ENCODE measurements around the gene ATMIN. TPM values are rescaled to one million over a fixed set of nuclear protein-coding genes. Genes with fewer than 3 reads are reported as not detected.

Gene ATMIN
- total RNA-seq, 1 experiment from 2014 or later: 66.6 TPM

GRCh38 chr16:80989801-80990200, 45.8 kb upstream of the ATMIN start:
- H3K27me3 ChIP-seq (ENCODE audit: insufficient read depth, low read length): no peaks in the 10 kb centered on the region
- no peak overlapping the region for H3K56ac ChIP-seq (ENCODE audit: insufficient read length, low read depth, low read length)
- WGBS (ENCODE audit: extremely low coverage, insufficient read length, low lambda C conversion rate): no CpG with 5 or more reads among the region's 2 CpGs
- H2BK15ac ChIP-seq (ENCODE audit: low read depth, low read length): no peak overlapping the region
- no peaks in the 10 kb centered on the region for H3K23me2 ChIP-seq (ENCODE audit: insufficient read length, low read depth, low read length, poor library complexity, severe bottlenecking)
- no peak overlapping the region for H3T11ph ChIP-seq (ENCODE audit: low read length)
- H3K36me3 Mint-ChIP-seq (ENCODE audit: insufficient read depth in 1 of 3, low read depth in 3 of 3): peaks cover 3 to 10% (median 4%) of the 10 kb centered on the region in 3 experiments; a peak in 5 of 7 replicates
- no peak overlapping the region for H2BK5ac ChIP-seq (ENCODE audit: insufficient read length, low read length)
- H3K9me3 Mint-ChIP-seq: no peaks in the 10 kb centered on the region
- H3K9me3 ChIP-seq (ENCODE audit: control insufficient read depth, low read depth, low read length): no peaks in the 10 kb centered on the region
- no peak overlapping the region for H3K4me3 Mint-ChIP-seq
- H4K5ac ChIP-seq (ENCODE audit: insufficient read length, low read depth, low read length): no peak overlapping the region
- no peak overlapping the region for H4K91ac ChIP-seq (ENCODE audit: insufficient read length, low read depth, low read length)
- no peak overlapping the region for H3K27ac ChIP-seq (ENCODE audit: insufficient read length, low read depth, low read length)
- peaks cover 27 to 36% of the 10 kb centered on the region in 2 experiments for H3K4me1 Mint-ChIP-seq
- no peak overlapping the region for H3K23ac ChIP-seq (ENCODE audit: insufficient read length, low read depth, low read length)
- no peak overlapping the region for H2BK120ac ChIP-seq (ENCODE audit: low read depth, low read length, poor library complexity, severe bottlenecking)
- no peak for DNase-seq
- no peak overlapping the region for H2AK5ac ChIP-seq (ENCODE audit: insufficient read length, low read length)
- no peak overlapping the region for H3K27ac Mint-ChIP-seq
- H3K4me2 ChIP-seq (ENCODE audit: insufficient read depth, insufficient read length, low read length): no peak overlapping the region
- H3K4me1 ChIP-seq (ENCODE audit: insufficient read depth, low read length): peaks cover 6% of the 10 kb centered on the region; the same call in 1 of the 2 replicates
- H3K18ac ChIP-seq (ENCODE audit: insufficient read length, low read depth, low read length): no peak overlapping the region
- no peak overlapping the region for H4K8ac ChIP-seq (replicated peaks; ENCODE audit: insufficient read length, low read depth, low read length)
- no peak overlapping the region for H3K9ac ChIP-seq (ENCODE audit: extremely low read depth, insufficient read length, low read length)
- no peak overlapping the region for H3K4ac ChIP-seq (ENCODE audit: low read depth, low read length)
- no peak overlapping the region for H2BK12ac ChIP-seq (ENCODE audit: insufficient read length, low read depth, low read length)
- H4K20me1 ChIP-seq (ENCODE audit: control insufficient read depth, insufficient read depth, insufficient read length): no peaks in the 10 kb centered on the region
- no peak overlapping the region for H3K14ac ChIP-seq (ENCODE audit: insufficient read depth, low read length)
- no peak for TF ChIP-seq CTCF (conservative IDR thresholded peaks at IDR 0.05)
- H2BK20ac ChIP-seq (ENCODE audit: low read depth, low read length, poor library complexity, severe bottlenecking): no peak overlapping the region
- H3K27me3 Mint-ChIP-seq (ENCODE audit: low read depth): peaks cover 4% of the 10 kb centered on the region
- H3K79me2 ChIP-seq (ENCODE audit: insufficient read depth, low read length): no peaks in the 10 kb centered on the region
- H2AFZ ChIP-seq (ENCODE audit: low read length): no peak overlapping the region
- no peaks in the 10 kb centered on the region for H3K79me1 ChIP-seq (ENCODE audit: insufficient read depth, low read depth, low read length, poor library complexity, severe bottlenecking)

All from H9 (cell line).